CD4-positive, alpha-beta memory T cell (primary cell): Measurements from ENCODE around the gene CAMTA1. TPM values are rescaled to one million over a fixed set of nuclear protein-coding genes. Genes with fewer than 3 reads are reported as not detected.

Experiments used
- CTCF ChIA-PET: fragments of 350-600 bp; sonication (Branson Sonifier 250); formaldehyde crosslinking; loops from one replicate; lab custom pipeline; 2021; ENCODE audit warnings: inconsistent platforms; ENCODE audit not compliant: partially characterized antibody; lab: Charles Lee
- POLR2A ChIA-PET: fragments of 350-600 bp; sonication (Branson Sonifier 250); formaldehyde crosslinking; loops from one replicate; lab custom pipeline; 2021; ENCODE audit not compliant: partially characterized antibody; lab: Charles Lee
- DNase-seq, 5 donors: peaks; one replicate each; pipeline versions ENCODE4 v3.0.0 to v3.0.0-alpha.2; 2020 to 2022; ENCODE audit warnings: mixed read lengths in 1 of 5
- H3K27ac ChIP-seq: one replicate; pipeline ENCODE4 v1.7.0; 2013; ENCODE audit warnings: low read depth, low read length
- H3K27me3 ChIP-seq: 2 replicates; pipeline ENCODE4 v1.7.0; 2013; ENCODE audit warnings: mild to moderate bottlenecking, low read length, moderate library complexity; ENCODE audit not compliant: insufficient read depth
- H3K36me3 ChIP-seq: 2 replicates; pipeline ENCODE4 v1.7.0; 2013; ENCODE audit warnings: mild to moderate bottlenecking, low read length, moderate library complexity; ENCODE audit not compliant: insufficient read depth
- H3K4me1 ChIP-seq: 2 replicates; pipeline ENCODE4 v1.7.0; 2013; ENCODE audit warnings: mild to moderate bottlenecking, low read length, moderate library complexity; ENCODE audit not compliant: insufficient read depth
- H3K4me3 ChIP-seq, 2 donors: one replicate each; pipeline ENCODE4 v1.7.0; 2013; ENCODE audit warnings: low read length in 2 of 2, mild to moderate bottlenecking in 1 of 2
- H3K9me3 ChIP-seq, 2 donors: one replicate each; pipeline ENCODE4 v1.7.0; 2013; ENCODE audit warnings: low read length in 2 of 2, control low read depth in 1 of 2; ENCODE audit not compliant: control insufficient read depth in 1 of 2
- H3K27ac Mint-ChIP-seq, 7 donors: one replicate each; pipeline ENCODE4 v1.8.0; 2020 to 2021; ENCODE audit warnings: mixed read lengths in 7 of 7, mild to moderate bottlenecking in 6 of 7, inconsistent platforms in 3 of 7, moderate library complexity in 3 of 7
- H3K27me3 Mint-ChIP-seq, 2 donors: one replicate each; pipeline ENCODE4 v1.8.0; 2020 to 2021; ENCODE audit warnings: mixed read lengths in 2 of 2
- H3K36me3 Mint-ChIP-seq, 2 donors: one replicate each; pipeline ENCODE4 v1.8.0; 2020 to 2021; ENCODE audit warnings: mixed read lengths in 2 of 2, inconsistent platforms in 1 of 2, mild to moderate bottlenecking in 1 of 2
- H3K4me1 Mint-ChIP-seq, 4 donors: one replicate each; pipeline ENCODE4 v1.8.0; 2020 to 2021; ENCODE audit warnings: mixed read lengths in 4 of 4, mild to moderate bottlenecking in 1 of 4
- H3K4me3 Mint-ChIP-seq, 8 donors: one replicate each; pipeline ENCODE4 v1.8.0; 2020 to 2021; ENCODE audit warnings: mixed read lengths in 8 of 8, mild to moderate bottlenecking in 7 of 8, moderate library complexity in 6 of 8, inconsistent platforms in 3 of 8
- H3K9me3 Mint-ChIP-seq, 8 donors: one replicate each; pipeline ENCODE4 v1.8.0; 2020 to 2021; ENCODE audit warnings: mixed read lengths in 8 of 8, mild to moderate bottlenecking in 5 of 8, inconsistent platforms in 3 of 8, moderate library complexity in 1 of 8
- intact Hi-C: fragments of 100-400 bp; cut with micrococcal nuclease; formaldehyde crosslinking; loops from one replicate; pipeline ENCODE4 v1.15.1; 2023
- polyA plus RNA-seq, 2 donors: library from polyadenylated mRNA; unstranded; fragments of 300-500 nt; fragmentation: Illumina TruSeq; gene quantifications; one replicate each; pipeline ENCODE4 v1.2.3, GENCODE V29; 2021
- total RNA-seq, 2 experiments: library from RNA; stranded (reverse); gene quantifications; one replicate each; pipeline ENCODE4 v1.2.3, GENCODE V29; 2021

Gene CAMTA1
- total and polyA plus RNA-seq, 4 experiments from 2014 or later = 39.1 to 118 (median 59.9) TPM

DNA sequence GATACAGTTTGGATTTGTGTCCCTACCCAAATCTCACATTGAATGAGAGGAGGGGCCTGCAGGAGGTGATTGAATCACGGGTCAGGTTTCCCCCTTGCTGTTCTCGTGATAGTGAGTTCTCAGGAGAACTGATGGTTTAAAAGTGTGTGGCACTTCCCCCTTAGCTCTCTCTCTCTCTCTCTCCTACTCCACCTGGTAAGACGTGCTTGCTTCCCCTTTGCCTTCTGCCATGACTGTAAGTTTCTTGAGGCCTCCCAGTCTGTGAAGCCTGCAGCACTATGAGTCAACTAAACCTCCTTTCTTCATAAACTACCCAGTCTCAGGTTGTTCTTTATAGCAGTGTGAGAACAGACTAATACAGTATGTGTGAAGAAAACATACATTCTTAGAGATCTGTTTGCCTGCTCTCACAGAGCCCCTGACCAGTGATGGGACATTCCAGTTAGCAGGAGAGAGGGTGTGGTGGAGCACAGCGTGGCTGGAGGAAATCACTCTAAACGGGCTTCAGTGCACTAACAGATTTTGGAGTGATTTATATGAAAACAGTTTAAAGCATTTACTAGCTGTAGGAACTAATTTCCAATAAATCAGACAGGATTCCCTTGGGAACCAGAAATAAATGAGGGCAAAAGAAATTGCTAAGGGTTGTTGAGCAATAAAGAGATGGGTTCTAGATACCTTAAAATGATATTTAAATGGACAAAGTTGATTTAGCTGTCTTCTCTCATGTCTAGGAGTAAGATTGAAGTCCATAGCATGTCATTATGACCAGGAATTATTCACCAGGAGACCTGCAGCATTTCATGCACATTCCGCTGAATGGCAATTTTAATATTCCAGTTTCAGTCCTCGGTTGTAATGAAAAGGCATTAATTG is 411.0 kb downstream of the CAMTA1 start:
- no peak for DNase-seq
- no peak overlapping the region for H3K27ac ChIP-seq
- H3K4me1 ChIP-seq = no peaks in the 10 kb centered on the region
- Mint-ChIP-seq H3K4me3 (no peak overlapping the region), H3K4me1 (no peaks in the 10 kb centered on the region), H3K27ac (no peak overlapping the region), H3K9me3 (peaks cover 0 to 3% (median 0%) of the 10 kb centered on the region in 8 donors), H3K36me3 (no peaks in the 10 kb centered on the region), H3K27me3 (peaks cover 3% of the 10 kb centered on the region in 2 donors)
- ChIA-PET POLR2A (no interaction called here), CTCF (no interaction called here)
- intact Hi-C loops = no loop called here
- H3K27me3 ChIP-seq = no peaks in the 10 kb centered on the region
- H3K4me3 ChIP-seq = no peak overlapping the region
- H3K9me3 ChIP-seq = no peaks in the 10 kb centered on the region
- H3K36me3 ChIP-seq = no peaks in the 10 kb centered on the region

DNA sequence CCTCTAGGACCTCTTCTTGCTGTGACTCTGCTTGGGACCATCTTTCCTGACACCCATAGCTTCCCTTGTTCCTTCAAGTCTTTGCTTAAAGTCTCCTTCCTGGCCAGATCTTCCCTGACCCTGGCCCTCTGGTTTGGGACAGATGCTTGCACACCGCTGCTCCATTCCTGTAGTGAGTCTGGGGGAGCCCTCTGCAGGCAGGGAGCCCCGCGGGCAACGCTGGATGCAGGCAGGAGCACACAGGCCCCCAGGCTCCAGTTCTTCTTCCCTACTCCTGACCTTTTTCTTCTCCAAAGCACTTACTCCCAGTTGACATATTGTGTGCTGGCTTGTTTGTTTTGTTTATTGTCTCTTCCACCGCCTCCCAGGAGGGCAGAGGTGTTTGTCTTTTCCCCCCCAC is 413.4 kb downstream of the CAMTA1 start:
- DNase-seq = no peak
- Histone ChIP-seq H3K36me3 (no peaks in the 10 kb centered on the region), H3K9me3 (no peaks in the 10 kb centered on the region), H3K27me3 (no peaks in the 10 kb centered on the region), H3K27ac (no peak overlapping the region), H3K4me1 (no peaks in the 10 kb centered on the region), H3K4me3 (no peak overlapping the region)
- no peak overlapping the region for H3K27ac Mint-ChIP-seq
- ChIA-PET CTCF (no interaction called here), POLR2A (no interaction called here)
- peaks cover 3% of the 10 kb centered on the region in 2 donors for H3K27me3 Mint-ChIP-seq
- intact Hi-C loops = no loop called here
- no peak overlapping the region for H3K4me3 Mint-ChIP-seq
- H3K9me3 Mint-ChIP-seq = peaks cover 0 to 3% (median 0%) of the 10 kb centered on the region in 8 donors
- H3K36me3 Mint-ChIP-seq = no peaks in the 10 kb centered on the region
- peaks cover 0 to 5% (median 0%) of the 10 kb centered on the region in 4 donors for H3K4me1 Mint-ChIP-seq

- Mint-ChIP-seq H3K27ac (no peak overlapping the region), H3K36me3 (no peaks in the 10 kb centered on the region), H3K9me3 (peaks cover 0 to 3% (median 0%) of the 10 kb centered on the region in 8 donors), H3K27me3 (peaks cover 3% of the 10 kb centered on the region in 2 donors), H3K4me1 (peaks cover 0 to 5% (median 0%) of the 10 kb centered on the region in 4 donors), H3K4me3 (no peak overlapping the region)
- Histone ChIP-seq H3K9me3 (no peaks in the 10 kb centered on the region), H3K27ac (no peak overlapping the region), H3K36me3 (no peaks in the 10 kb centered on the region), H3K4me1 (no peaks in the 10 kb centered on the region), H3K4me3 (no peak overlapping the region), H3K27me3 (no peaks in the 10 kb centered on the region)
- ChIA-PET CTCF (no interaction called here), POLR2A (no interaction called here)
- DNase-seq = no peak
- intact Hi-C loops = no loop called here
These were observed 414.0 kb downstream of the CAMTA1 start for GRCh38 chr1:7199077-7199779.

- peaks cover 17 to 41% of the 10 kb centered on the region in 2 donors for H3K27me3 Mint-ChIP-seq
- DNase-seq = no peak
- H3K27me3 ChIP-seq = no peaks in the 10 kb centered on the region
- H3K9me3 Mint-ChIP-seq = peaks cover 0 to 5% (median 0%) of the 10 kb centered on the region in 8 donors
- no peaks in the 10 kb centered on the region for H3K4me1 Mint-ChIP-seq
- no peaks in the 10 kb centered on the region for H3K36me3 Mint-ChIP-seq
- H3K4me3 Mint-ChIP-seq = no peak overlapping the region
- H3K9me3 ChIP-seq = no peaks in the 10 kb centered on the region
- POLR2A ChIA-PET = no interaction called here
- intact Hi-C loops = no loop called here
- H3K4me1 ChIP-seq = no peaks in the 10 kb centered on the region
- H3K36me3 ChIP-seq = no peaks in the 10 kb centered on the region
- H3K27ac ChIP-seq = no peak overlapping the region
- CTCF ChIA-PET = no interaction called here
- H3K4me3 ChIP-seq = no peak overlapping the region
- no peak overlapping the region for H3K27ac Mint-ChIP-seq
These were observed 422.8 kb downstream of the CAMTA1 start for GRCh38 chr1:7207875-7208646.

DNA sequence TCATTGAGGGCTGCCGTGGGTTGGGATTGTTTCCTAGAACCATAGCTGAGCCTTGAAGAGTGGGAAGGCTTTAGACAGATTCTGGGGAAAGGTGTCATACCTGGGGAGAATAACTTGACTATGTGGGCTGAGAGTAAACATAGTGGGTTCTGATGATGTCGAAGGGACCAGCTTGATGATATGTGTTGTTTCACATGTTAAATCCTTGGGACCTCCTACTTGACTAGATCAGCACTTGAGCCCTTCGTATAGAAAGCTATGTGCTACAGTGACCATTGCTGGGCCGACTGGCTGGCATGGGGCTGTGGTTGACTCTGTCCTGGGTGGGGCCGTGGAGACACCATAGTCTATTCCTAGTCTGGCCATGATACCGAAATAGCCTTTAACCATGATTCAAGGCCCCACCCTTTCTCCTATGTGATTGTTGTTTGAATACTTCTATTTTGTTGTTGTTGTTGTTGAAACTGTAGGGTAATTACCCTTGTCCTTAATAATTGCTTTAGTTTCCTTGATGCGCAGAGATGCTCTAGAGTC is 423.5 kb downstream of the CAMTA1 start:
- CTCF ChIA-PET = no interaction called here
- H3K4me1 Mint-ChIP-seq = peaks cover 0 to 1% (median 0%) of the 10 kb centered on the region in 4 donors
- H3K9me3 ChIP-seq = no peaks in the 10 kb centered on the region
- intact Hi-C loops = no loop called here
- no peak overlapping the region for H3K27ac ChIP-seq
- no peak overlapping the region for H3K27ac Mint-ChIP-seq
- H3K4me3 Mint-ChIP-seq = no peak overlapping the region
- no peak overlapping the region for H3K4me3 ChIP-seq
- POLR2A ChIA-PET = no interaction called here
- no peaks in the 10 kb centered on the region for H3K36me3 Mint-ChIP-seq
- H3K9me3 Mint-ChIP-seq = peaks cover 0 to 5% (median 0%) of the 10 kb centered on the region in 8 donors
- no peak for DNase-seq
- H3K27me3 Mint-ChIP-seq = peaks cover 18 to 41% of the 10 kb centered on the region in 2 donors
- no peaks in the 10 kb centered on the region for H3K27me3 ChIP-seq
- H3K36me3 ChIP-seq = no peaks in the 10 kb centered on the region
- H3K4me1 ChIP-seq = no peaks in the 10 kb centered on the region

DNA sequence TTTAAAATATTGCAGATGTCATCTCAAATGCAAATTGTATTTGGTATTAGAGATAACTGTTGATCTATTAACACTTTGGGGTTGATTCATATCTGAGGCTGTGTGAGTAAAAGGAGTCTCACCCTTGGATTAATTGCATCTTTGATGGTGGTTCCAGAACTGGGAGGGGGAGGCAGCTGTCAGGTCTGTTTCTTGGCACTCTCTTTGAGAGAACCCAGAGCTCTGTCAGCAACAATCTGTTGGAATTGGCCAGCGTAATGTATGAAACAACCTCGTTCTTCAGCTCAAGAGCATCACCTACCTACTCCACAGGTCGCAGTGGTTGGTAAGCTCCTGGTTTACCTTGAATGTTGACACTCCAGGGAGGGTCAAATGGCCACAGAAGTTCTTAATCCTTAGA is 424.1 kb downstream of the CAMTA1 start:
- Histone ChIP-seq H3K36me3 (no peaks in the 10 kb centered on the region), H3K9me3 (no peaks in the 10 kb centered on the region), H3K27ac (no peak overlapping the region), H3K4me1 (no peaks in the 10 kb centered on the region), H3K4me3 (no peak overlapping the region), H3K27me3 (no peaks in the 10 kb centered on the region)
- intact Hi-C loops = no loop called here
- peaks cover 0 to 1% (median 0%) of the 10 kb centered on the region in 4 donors for H3K4me1 Mint-ChIP-seq
- no peaks in the 10 kb centered on the region for H3K36me3 Mint-ChIP-seq
- H3K27me3 Mint-ChIP-seq = peaks cover 19 to 41% of the 10 kb centered on the region in 2 donors
- no peak overlapping the region for H3K4me3 Mint-ChIP-seq
- peaks cover 0 to 5% (median 0%) of the 10 kb centered on the region in 8 donors for H3K9me3 Mint-ChIP-seq
- POLR2A ChIA-PET = no interaction called here
- CTCF ChIA-PET = no interaction called here
- DNase-seq = no peak
- no peak overlapping the region for H3K27ac Mint-ChIP-seq
